Measurements from ENCODE around the gene ZNF275. TPM values are rescaled to one million over a fixed set of nuclear protein-coding genes. Genes with fewer than 3 reads are reported as not detected.

Gene ZNF275
- total RNA-seq, 1 experiment from 2014 or later: 5.0 TPM

DNA sequence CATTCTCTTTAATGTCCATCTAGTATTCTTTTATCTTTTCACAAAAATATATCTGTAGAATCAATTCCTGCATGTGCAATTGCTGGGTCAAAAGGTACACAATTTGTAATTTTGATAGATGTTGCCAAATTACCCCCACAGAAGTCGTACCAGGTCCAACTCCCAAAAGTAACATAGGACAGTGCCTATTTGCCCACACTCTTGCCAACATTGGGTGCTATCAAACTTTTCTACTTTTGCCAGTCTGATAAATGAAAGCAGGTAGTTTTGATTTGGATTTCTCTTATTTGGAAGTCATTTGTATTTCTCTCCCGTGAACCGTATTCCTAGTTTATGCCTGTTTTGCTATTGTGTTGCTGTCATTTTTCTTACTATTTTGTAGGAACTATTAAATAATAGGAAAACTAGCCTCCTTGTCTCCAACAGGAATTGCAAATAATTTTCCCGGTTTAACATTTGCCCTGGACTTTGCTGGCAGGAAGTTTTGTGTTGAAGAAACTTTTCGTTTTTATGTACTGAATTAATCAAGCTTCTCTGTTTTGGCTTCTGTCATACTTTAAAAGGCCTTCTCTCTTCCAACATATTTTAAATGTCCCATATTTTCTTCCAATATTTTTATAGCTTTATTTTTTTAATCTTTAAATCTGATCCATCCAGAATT lies 33.1 kb downstream of the ZNF275 start:
- ChIA-PET CTCF (no interaction called here), POLR2A (no interaction called here)
- Histone ChIP-seq H3K27me3 (ENCODE audit: control insufficient read depth, insufficient read depth, low read length) (peaks cover 11% of the 10 kb centered on the region), H3K4me3 (ENCODE audit: low read depth in 2 of 2, low read length in 2 of 2) (no peak overlapping the region), H3K27ac (ENCODE audit: low read length) (no peak overlapping the region), H3K4me1 (ENCODE audit: control insufficient read depth, insufficient read depth, low read length) (no peaks in the 10 kb centered on the region), H3K36me3 (ENCODE audit: control insufficient read depth, insufficient read depth, low read length) (no peaks in the 10 kb centered on the region), H3K9me3 (ENCODE audit: control insufficient read depth, insufficient read depth, low read depth, low read length) (no peaks in the 10 kb centered on the region)
- in situ Hi-C loops (cut with HindIII; ENCODE audit: low pct_unique_long_range_greater_than_20kb, low sequenced_read_pairs) (no loop called here), intact Hi-C loops (cut with micrococcal nuclease; ENCODE audit: unreplicated experiment) (no loop called here)
- no peak for DNase-seq (ENCODE audit: low read depth, low spot score)
- BruUV-seq (replicated peaks): no TSS peak
- TF ChIP-seq TCF7L2 (IDR thresholded peaks at IDR 0.05; ENCODE audit: low read depth, low read length): no peak
- TF ChIP-seq SIN3A (IDR thresholded peaks at IDR 0.05; ENCODE audit: borderline replicate concordance, insufficient read depth, low read depth, low read length): no peak
- TF ChIP-seq, protein P1, sequence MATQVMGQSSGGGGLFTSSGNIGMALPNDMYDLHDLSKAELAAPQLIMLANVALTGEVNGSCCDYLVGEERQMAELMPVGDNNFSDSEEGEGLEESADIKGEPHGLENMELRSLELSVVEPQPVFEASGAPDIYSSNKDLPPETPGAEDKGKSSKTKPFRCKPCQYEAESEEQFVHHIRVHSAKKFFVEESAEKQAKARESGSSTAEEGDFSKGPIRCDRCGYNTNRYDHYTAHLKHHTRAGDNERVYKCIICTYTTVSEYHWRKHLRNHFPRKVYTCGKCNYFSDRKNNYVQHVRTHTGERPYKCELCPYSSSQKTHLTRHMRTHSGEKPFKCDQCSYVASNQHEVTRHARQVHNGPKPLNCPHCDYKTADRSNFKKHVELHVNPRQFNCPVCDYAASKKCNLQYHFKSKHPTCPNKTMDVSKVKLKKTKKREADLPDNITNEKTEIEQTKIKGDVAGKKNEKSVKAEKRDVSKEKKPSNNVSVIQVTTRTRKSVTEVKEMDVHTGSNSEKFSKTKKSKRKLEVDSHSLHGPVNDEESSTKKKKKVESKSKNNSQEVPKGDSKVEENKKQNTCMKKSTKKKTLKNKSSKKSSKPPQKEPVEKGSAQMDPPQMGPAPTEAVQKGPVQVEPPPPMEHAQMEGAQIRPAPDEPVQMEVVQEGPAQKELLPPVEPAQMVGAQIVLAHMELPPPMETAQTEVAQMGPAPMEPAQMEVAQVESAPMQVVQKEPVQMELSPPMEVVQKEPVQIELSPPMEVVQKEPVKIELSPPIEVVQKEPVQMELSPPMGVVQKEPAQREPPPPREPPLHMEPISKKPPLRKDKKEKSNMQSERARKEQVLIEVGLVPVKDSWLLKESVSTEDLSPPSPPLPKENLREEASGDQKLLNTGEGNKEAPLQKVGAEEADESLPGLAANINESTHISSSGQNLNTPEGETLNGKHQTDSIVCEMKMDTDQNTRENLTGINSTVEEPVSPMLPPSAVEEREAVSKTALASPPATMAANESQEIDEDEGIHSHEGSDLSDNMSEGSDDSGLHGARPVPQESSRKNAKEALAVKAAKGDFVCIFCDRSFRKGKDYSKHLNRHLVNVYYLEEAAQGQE (IDR thresholded peaks at IDR 0.05; ENCODE audit: insufficient read depth in 1 of 2, low read depth in 2 of 2, low read length in 1 of 2): no peak
- TF ChIP-seq POLR2AphosphoS5 (IDR thresholded peaks at IDR 0.05; ENCODE audit: low read depth, low read length): no peak
- TF ChIP-seq, protein P2, sequence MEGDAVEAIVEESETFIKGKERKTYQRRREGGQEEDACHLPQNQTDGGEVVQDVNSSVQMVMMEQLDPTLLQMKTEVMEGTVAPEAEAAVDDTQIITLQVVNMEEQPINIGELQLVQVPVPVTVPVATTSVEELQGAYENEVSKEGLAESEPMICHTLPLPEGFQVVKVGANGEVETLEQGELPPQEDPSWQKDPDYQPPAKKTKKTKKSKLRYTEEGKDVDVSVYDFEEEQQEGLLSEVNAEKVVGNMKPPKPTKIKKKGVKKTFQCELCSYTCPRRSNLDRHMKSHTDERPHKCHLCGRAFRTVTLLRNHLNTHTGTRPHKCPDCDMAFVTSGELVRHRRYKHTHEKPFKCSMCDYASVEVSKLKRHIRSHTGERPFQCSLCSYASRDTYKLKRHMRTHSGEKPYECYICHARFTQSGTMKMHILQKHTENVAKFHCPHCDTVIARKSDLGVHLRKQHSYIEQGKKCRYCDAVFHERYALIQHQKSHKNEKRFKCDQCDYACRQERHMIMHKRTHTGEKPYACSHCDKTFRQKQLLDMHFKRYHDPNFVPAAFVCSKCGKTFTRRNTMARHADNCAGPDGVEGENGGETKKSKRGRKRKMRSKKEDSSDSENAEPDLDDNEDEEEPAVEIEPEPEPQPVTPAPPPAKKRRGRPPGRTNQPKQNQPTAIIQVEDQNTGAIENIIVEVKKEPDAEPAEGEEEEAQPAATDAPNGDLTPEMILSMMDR (IDR thresholded peaks at IDR 0.05): no peak
- ATAC-seq: no peak

DNA sequence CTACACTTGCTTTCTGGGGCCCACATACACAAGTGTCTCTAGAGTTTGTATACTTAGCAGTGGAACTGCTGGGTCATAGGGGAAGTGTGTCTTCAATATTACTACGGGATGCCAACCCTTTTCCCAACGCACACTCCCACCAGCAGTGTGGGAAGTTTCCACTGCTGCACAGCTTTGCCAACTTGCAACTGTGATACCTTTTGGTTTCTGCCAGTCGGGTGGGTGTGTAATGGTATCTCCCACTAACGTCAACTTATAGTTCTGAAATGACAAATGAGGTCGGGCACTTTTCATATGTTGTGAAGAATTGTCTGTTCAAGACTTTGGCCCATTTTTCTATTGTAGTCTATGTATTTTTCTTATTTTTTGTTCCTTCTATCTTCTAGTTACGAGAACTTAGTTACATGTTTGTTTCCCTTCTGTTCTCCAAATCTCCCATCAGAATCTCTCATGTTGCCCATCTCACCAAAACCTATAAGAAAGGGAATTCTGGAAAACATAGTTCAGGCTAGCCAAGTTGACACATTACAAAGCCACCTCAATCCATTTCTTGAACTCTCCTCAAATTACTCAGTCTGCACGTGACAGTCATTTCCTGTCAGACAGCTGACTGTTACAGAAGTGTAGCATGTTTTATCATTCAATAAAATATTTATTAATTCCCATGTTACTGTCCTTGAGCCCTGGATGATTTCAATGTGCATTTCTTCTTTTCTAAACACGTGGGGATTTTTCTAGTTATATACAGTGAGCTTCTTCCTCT lies 36.5 kb downstream of the ZNF275 start:
- CTCF ChIA-PET: interaction anchor here (0.5 kb wide), 1 partner anchor 67 kb away, joined by 11 read pairs; no protein-coding TSS in a partner anchor

More for the DNA sequence above, 36.5 kb downstream of the ZNF275 start:
- in situ Hi-C loops (cut with HindIII; ENCODE audit: low pct_unique_long_range_greater_than_20kb, low sequenced_read_pairs): no loop called here
- TF ChIP-seq, protein P1 (IDR thresholded peaks at IDR 0.05; ENCODE audit: insufficient read depth in 1 of 2, low read depth in 2 of 2, low read length in 1 of 2): no peak
- TF ChIP-seq TCF7L2 (IDR thresholded peaks at IDR 0.05; ENCODE audit: low read depth, low read length) (no peak), POLR2AphosphoS5 (IDR thresholded peaks at IDR 0.05; ENCODE audit: low read depth, low read length) (no peak), SIN3A (IDR thresholded peaks at IDR 0.05; ENCODE audit: borderline replicate concordance, insufficient read depth, low read depth, low read length) (no peak)
- TF ChIP-seq, protein P2 (IDR thresholded peaks at IDR 0.05): no peak
- ATAC-seq (no peak), DNase-seq (ENCODE audit: low read depth, low spot score) (no peak)
- Histone ChIP-seq H3K4me3 (ENCODE audit: low read depth in 2 of 2, low read length in 2 of 2) (no peak overlapping the region), H3K36me3 (ENCODE audit: control insufficient read depth, insufficient read depth, low read length) (no peaks in the 10 kb centered on the region), H3K27ac (ENCODE audit: low read length) (no peak overlapping the region), H3K9me3 (ENCODE audit: control insufficient read depth, insufficient read depth, low read depth, low read length) (no peaks in the 10 kb centered on the region), H3K27me3 (ENCODE audit: control insufficient read depth, insufficient read depth, low read length) (peaks cover 8% of the 10 kb centered on the region), H3K4me1 (ENCODE audit: control insufficient read depth, insufficient read depth, low read length) (no peaks in the 10 kb centered on the region)
- intact Hi-C loops (cut with micrococcal nuclease; ENCODE audit: unreplicated experiment): no loop called here
- POLR2A ChIA-PET: no interaction called here
- BruUV-seq (replicated peaks): no TSS peak

Measured in Panc1 (cell line).